SK-MEL-5 (cell line): ENCODE data around the gene PHYH. TPM values are rescaled to one million over a fixed set of nuclear protein-coding genes. Genes with fewer than 3 reads are reported as not detected.
"Not testable (repeated sequence)": the region's sequence is repeated elsewhere in the genome, so short reads cannot be mapped to it uniquely, and the experiment has no call there.

Source experiments
- DNase-seq: peaks from one replicate; pipeline ENCODE4 v3.0.0-alpha.2; 2016; ENCODE audit warnings: low read depth, low spot score
- in situ Hi-C: cut with HindIII; loops from 2 replicates; pipeline ENCODE4 v1.10.0; 2016; ENCODE audit warnings: low sequenced_read_pairs, high pct_unique_total_duplicates, low pct_unique_long_range_greater_than_20kb
- polyA plus RNA-seq, 2 experiments: library from polyadenylated mRNA; depleted of rRNA; stranded (reverse); fragments of >200 nt; gene quantifications; 2 replicates each; pipeline ENCODE4 v1.2.3, GENCODE V29; 2015
- total RNA-seq: library from RNA; depleted of rRNA; stranded (reverse); fragments of >200 nt; shearing (Covaris generic); gene quantifications from 2 replicates; pipeline ENCODE4 v1.2.3, GENCODE V29; 2014; rRNA removed

Gene PHYH
- total RNA-seq = 17.8 and 18.8 TPM in 2 replicates
- 30.3 and 33.2 TPM in 2 replicates for polyA plus RNA-seq (2015; cell fraction: cytosol; rRNA removed)
- 52.4 and 64.2 TPM in 2 replicates for polyA plus RNA-seq (2015; cell fraction: nucleus; rRNA removed)

DNA sequence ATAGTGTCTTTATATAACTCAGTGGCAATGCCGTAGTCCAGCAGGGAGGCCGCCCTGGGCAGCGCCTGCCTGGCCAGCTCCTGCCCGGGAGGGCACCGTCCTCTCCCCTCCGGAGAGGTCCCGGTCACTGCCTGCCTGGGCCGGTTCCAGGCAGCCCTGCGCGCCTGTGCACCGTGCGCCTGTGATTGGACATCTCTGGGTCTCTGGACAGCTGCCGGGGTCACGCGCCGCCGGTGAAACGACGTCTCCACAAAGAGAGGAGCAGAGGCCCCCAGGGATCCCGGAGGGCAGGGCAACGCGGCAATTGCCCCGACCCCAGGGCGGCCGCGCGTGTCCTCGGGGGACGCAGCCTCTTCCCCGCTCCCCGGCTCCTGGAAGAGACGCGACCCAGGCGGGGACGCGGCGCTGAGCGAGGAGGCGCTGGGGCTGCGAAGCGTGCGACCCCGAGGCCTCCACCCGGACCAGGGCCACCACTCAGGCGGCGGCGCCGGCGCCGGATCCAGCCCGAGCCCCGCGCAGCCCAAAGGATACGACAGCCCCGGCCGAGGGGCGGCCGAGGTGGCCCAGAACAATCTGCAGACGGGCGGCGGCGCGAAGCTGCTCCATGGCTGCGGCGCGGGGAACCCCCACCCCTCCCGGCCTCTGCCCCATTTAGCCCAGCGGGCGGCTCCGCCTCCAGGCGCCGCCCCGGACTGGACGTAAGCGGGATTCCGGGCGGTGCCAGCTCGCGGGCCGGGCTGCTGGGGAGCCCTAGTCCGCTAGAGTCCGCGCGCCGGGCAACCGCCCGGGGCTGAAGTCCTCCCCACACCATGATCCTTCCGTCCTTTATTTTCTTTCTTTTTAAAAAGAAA lies at the start of gene PHYH:
Gene PHYH (minus strand): TSS at position 628 of the 851 bp plus-strand sequence. CDS start 22 bp downstream, at position 606.
- DNase-seq = peak; percentile 73
- in situ Hi-C loops = no loop called here

GRCh38 chr10:13348216-13349017 lies 48.6 kb upstream of the PHYH start, which contains the start of gene SEPHS1:
TSS of gene SEPHS1 (minus strand) at chr10:13348293. CDS start at chr10:13344950, 3,343 bp downstream.
- DNase-seq = peak; percentile 65
- in situ Hi-C loops = no loop called here

GRCh38 chr10:13347500-13348156 lies 47.8 kb upstream of the PHYH start:
- peak; percentile 63 for DNase-seq
- in situ Hi-C loops = no loop called here

GRCh38 chr10:13347043-13347499 lies 47.2 kb upstream of the PHYH start:
- DNase-seq = no peak
- in situ Hi-C loops = no loop called here

DNA sequence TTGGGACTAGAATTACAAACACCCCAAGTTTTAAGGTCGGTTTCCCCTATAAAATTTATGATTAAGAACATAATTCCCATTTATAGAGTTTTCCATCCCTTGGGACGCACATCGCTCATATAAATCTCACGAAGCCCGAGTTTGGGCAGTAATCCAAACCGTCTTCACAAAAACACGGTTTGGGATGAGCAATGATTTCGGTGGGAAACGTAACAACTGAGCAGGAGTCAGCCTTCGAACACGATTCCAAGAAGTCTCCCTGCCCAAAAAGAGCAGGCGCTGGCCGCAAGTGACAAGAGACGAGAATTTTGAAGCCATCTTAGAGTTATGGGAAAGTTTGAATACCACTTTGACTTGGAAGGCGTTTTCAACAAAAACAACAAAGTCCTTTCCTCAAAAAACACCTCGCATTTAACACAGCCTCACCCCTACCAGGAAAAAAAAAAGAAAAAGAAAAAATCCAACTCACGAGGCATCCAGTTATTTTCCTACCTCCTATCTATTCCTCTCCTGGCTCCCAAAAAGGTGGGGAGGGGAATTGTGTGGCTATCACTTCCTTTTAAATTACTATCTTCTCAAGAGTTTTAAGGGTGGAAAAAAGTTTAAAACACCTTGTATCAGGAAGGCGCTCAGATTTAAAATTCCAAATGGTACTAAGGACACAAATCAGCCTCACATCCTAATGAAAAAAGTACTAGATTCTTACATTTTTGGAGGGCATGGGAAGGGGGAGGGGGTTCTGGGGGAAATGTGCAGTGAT lies 46.6 kb upstream of the PHYH start:
- in situ Hi-C loops = no loop called here
- no peak for DNase-seq

DNA sequence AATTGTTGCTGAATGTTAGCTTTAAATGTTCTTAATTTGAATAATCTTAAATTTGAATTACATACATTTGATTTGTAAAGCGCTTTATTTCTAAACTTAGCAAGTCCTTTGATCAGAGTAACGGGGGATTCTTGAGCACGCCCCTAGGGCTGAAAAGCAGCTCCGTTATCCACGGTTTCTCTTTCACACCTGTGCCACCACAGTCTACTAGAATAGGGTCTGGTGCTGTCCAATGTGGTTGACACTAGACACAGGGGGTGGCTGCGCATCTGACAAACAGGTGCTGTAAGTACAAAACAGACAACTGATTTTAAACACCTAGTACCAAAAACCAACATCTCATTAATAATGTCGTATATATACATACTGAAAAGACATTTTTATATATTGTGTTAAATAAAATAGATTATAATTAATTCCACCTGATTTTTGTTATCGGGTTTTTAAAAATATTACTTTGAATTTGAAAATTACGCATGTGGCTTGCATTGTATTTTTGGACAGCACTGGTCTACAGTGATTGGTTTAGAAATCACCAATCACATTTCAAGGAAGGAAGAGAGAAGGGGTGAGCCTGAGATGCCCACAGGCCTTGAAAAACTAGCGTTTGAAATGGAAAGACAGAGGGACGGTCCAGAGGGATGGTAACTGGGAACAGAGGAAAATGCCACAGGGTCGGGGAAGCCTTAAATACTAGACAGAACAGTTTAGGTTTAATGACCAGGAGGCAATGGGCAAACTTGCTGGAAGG lies 40.9 kb upstream of the PHYH start:
- in situ Hi-C loops = no loop called here
- DNase-seq = no peak

DNA sequence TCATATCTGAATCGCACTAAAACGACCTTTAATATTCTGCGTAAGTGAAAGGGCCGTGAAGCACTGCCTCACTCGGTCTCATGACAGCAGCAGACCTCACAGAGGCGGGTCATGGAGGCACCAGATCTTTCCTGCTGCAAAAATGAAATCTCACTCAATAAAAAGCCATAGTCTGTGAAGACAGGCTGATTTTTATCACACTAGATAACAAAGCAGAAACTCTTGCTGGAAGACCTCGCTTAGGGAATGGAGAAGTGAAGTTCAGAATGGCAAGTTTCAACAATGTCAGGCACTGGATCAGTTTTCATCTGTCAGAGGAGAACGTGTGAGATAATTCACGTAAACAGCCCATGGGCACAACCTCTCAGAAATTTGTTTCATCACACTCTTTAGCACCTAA lies 40.2 kb upstream of the PHYH start:
- in situ Hi-C loops = no loop called here

DNA sequence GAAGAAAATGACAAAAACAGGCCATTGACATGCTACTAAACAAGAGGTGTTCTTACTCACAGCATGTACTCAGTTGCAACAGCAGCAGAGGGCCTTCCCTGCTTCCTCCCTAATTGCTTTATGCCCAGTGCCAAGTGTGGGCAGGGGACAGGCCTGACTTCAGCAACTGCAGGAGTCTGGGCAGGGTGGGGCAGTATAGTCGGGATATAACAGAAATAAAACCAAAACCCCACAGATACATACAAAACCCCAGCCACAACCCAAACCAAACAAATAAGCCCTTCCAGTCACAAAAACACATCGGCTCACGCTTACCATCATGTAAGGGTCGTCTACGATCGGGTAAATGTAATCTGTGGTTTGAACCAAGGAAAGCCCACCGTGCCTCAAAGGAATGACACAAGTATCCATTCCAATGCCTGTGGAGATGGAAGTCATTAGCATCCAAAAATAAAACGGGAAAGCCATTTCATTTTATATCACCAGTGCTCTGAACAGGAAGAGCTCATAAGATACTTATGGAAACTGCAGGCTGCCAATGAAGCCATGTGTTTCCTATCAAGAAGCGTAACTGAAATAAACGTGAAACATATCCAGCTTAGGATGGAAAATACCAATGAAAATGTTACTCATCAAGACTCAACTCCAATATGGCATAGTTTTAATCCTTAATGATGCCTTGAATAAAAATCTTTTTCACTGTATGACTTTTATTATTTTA lies 38.7 kb upstream of the PHYH start:
- in situ Hi-C loops = no loop called here
- DNase-seq = no peak

More for the DNA sequence above, 40.2 kb upstream of the PHYH start:
- no peak for DNase-seq

GRCh38 chr10:13337827-13338196 lies 37.9 kb upstream of the PHYH start:
- no peak for DNase-seq
- in situ Hi-C loops = no loop called here

- in situ Hi-C loops = no loop called here
Observed at GRCh38 chr10:13337128-13337826, 37.4 kb upstream of the PHYH start.

DNA sequence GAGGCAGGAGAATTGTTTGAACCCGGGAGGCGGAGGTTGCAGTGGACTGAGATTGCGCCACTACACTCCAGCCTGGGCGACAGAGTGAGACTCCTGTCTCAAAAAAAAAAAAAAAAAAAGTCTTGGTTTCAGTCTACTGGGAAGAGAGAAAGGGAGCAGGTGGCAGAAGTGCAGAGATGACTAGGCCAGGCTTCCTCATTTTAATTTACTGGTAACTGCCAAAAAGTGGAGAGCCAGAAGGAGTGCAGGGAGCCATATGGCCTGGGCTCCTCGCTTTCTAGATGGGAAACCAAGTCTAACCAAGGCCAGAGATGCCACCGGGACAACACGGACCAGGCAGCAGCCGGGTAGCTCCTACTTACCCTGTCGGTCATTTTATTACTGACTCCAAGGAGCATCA lies 36.0 kb upstream of the PHYH start:
- DNase-seq = no peak
- in situ Hi-C loops = no loop called here

More at GRCh38 chr10:13337128-13337826, 37.4 kb upstream of the PHYH start:
- DNase-seq = no peak

- no peak for DNase-seq
- in situ Hi-C loops = no loop called here
Observed at GRCh38 chr10:13334556-13334955, 34.7 kb upstream of the PHYH start.

DNA sequence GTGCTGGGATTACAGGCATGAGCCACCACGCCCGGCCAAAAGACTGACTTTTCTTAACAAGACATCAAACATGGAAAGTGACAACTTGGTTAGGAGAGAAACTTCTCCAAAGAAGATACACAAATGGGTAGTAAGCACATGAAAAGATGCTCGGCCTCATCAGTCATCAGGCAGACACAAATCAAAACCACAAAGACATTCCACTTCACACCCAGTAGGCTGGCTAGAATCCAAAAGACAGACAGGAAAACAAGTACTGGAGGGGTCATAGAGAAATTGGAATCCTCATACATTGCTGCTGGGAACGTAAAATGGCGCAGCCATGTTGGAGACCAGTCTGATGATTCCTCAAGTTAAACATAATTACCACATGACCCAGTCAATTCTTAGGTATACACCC lies 31.8 kb upstream of the PHYH start:
- no peak for DNase-seq
- in situ Hi-C loops = no loop called here

GRCh38 chr10:13330980-13331379 lies 31.1 kb upstream of the PHYH start:
- DNase-seq, in situ Hi-C loops: not testable (repeated sequence)

- no peak for DNase-seq
- in situ Hi-C loops = no loop called here
Observed at GRCh38 chr10:13329565-13329964, 29.7 kb upstream of the PHYH start.
